ENCODE measurements around the gene GRIK4. TPM values are rescaled to one million over a fixed set of nuclear protein-coding genes. Genes with fewer than 3 reads are reported as not detected.

Gene GRIK4
- total and polyA plus RNA-seq, 2 donors (not counting 1 experiment from before 2014, with no cell fraction given) = 0.12 to 0.27 TPM

- Histone ChIP-seq H3K27me3 (replicated peaks in 1 of 4; ENCODE audit: control extremely low read depth in 1 of 4, control insufficient read depth in 3 of 4, insufficient read depth in 4 of 4, low read length in 3 of 4) (peaks cover 0 to 2% (median under 1%) of the 10 kb centered on the region in 4 experiments), H3K27ac (ENCODE audit: low read length in 2 of 2) (no peak overlapping the region), H3K9ac (ENCODE audit: low read length) (no peak overlapping the region), H3K4me1 (ENCODE audit: control insufficient read depth in 2 of 2, insufficient read depth in 2 of 2, low read length in 2 of 2) (no peaks in the 10 kb centered on the region), H3K79me2 (ENCODE audit: control insufficient read depth, insufficient read depth, low read length) (no peaks in the 10 kb centered on the region), H4K20me1 (ENCODE audit: control insufficient read depth, insufficient read depth, low read length, poor library complexity, severe bottlenecking) (no peaks in the 10 kb centered on the region), H2AFZ (ENCODE audit: insufficient read depth, low read depth, low read length, poor library complexity, severe bottlenecking) (no peak overlapping the region), H3K4me2 (replicated peaks; ENCODE audit: low read depth, low read length, poor library complexity, severe bottlenecking) (no peak overlapping the region), H3K36me3 (replicated peaks in 1 of 2; ENCODE audit: control extremely low read depth in 1 of 2, control insufficient read depth in 1 of 2, extremely low read depth in 1 of 2, insufficient read depth in 2 of 2, low read length in 1 of 2) (no peaks in the 10 kb centered on the region), H3K4me3 (ENCODE audit: control extremely low read depth in 1 of 5, extremely low read depth in 1 of 5, insufficient read depth in 1 of 5, low read depth in 2 of 5, low read length in 4 of 5) (no peak overlapping the region), H3K9me3 (ENCODE audit: control extremely low read depth in 1 of 3, control insufficient read depth in 2 of 3, insufficient read depth in 1 of 3, low read length in 2 of 3) (peaks cover 0 to 2% (median 0%) of the 10 kb centered on the region in 3 donors)
- WGBS (ENCODE audit: insufficient coverage) = 91% methylated on average over 9 of the region's 10 CpGs
- peaks cover 9% of the 10 kb centered on the region for H3K27me3 Mint-ChIP-seq
- no peak overlapping the region for H3K4me3 Mint-ChIP-seq
- H3K4me1 Mint-ChIP-seq = no peaks in the 10 kb centered on the region
- intact Hi-C loops (cut with micrococcal nuclease) = no loop called here
- ATAC-seq (ENCODE audit: low read depth) = no peak
- no peak for DNase-seq
- TF ChIP-seq, protein P1, sequence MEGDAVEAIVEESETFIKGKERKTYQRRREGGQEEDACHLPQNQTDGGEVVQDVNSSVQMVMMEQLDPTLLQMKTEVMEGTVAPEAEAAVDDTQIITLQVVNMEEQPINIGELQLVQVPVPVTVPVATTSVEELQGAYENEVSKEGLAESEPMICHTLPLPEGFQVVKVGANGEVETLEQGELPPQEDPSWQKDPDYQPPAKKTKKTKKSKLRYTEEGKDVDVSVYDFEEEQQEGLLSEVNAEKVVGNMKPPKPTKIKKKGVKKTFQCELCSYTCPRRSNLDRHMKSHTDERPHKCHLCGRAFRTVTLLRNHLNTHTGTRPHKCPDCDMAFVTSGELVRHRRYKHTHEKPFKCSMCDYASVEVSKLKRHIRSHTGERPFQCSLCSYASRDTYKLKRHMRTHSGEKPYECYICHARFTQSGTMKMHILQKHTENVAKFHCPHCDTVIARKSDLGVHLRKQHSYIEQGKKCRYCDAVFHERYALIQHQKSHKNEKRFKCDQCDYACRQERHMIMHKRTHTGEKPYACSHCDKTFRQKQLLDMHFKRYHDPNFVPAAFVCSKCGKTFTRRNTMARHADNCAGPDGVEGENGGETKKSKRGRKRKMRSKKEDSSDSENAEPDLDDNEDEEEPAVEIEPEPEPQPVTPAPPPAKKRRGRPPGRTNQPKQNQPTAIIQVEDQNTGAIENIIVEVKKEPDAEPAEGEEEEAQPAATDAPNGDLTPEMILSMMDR (IDR thresholded peaks at IDR 0.05) = no peak
- no peak for TF ChIP-seq EZH2 (IDR thresholded peaks at IDR 0.05; ENCODE audit: borderline replicate concordance, insufficient read depth, low read depth, low read length, poor library complexity, severe bottlenecking)
- ChIA-PET POLR2A (no interaction called here), CTCF (no interaction called here)
- H3K27ac Mint-ChIP-seq = no peak overlapping the region
- H3K9me3 Mint-ChIP-seq (ENCODE audit: insufficient read depth) = no peaks in the 10 kb centered on the region
These were observed 227.0 kb downstream of the GRIK4 start for GRCh38 chr11:120738516-120739046.

DNA sequence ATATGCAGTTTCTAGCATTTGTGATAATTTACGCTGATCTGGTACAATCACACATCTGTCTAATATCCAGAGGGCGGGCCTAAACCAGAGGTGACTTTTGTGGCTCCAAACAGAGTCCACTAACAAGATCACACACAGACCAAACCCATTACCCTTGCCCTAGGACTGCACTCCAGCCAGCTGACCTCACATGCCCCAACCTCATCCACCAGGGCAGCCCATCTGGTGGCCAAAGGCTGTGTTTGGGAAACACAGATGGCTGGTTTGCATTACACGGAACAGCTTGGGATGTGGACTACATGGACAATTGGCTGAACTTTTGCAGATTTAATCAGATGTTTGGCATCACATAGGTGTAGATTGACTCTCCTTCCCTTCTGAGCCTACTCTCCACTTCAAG, 228.2 kb downstream of the GRIK4 start:
- ChIA-PET CTCF (no interaction called here), POLR2A (no interaction called here)
- Mint-ChIP-seq H3K4me3 (no peak overlapping the region), H3K27ac (no peak overlapping the region), H3K27me3 (peaks cover 6% of the 10 kb centered on the region), H3K4me1 (no peaks in the 10 kb centered on the region), H3K9me3 (ENCODE audit: insufficient read depth) (no peaks in the 10 kb centered on the region)
- intact Hi-C loops (cut with micrococcal nuclease) = no loop called here
- H3K27me3 ChIP-seq (replicated peaks in 1 of 4; ENCODE audit: control extremely low read depth in 1 of 4, control insufficient read depth in 3 of 4, insufficient read depth in 4 of 4, low read length in 3 of 4) = peaks cover 0 to 2% (median under 1%) of the 10 kb centered on the region in 4 experiments
- no peak for TF ChIP-seq EZH2 (IDR thresholded peaks at IDR 0.05; ENCODE audit: borderline replicate concordance, insufficient read depth, low read depth, low read length, poor library complexity, severe bottlenecking)
- TF ChIP-seq, protein P1 (IDR thresholded peaks at IDR 0.05) = no peak
- no peaks in the 10 kb centered on the region for H3K4me1 ChIP-seq (ENCODE audit: control insufficient read depth in 2 of 2, insufficient read depth in 2 of 2, low read length in 2 of 2)
- H3K36me3 ChIP-seq (replicated peaks in 1 of 2; ENCODE audit: control extremely low read depth in 1 of 2, control insufficient read depth in 1 of 2, extremely low read depth in 1 of 2, insufficient read depth in 2 of 2, low read length in 1 of 2) = no peaks in the 10 kb centered on the region
- no peaks in the 10 kb centered on the region for H4K20me1 ChIP-seq (ENCODE audit: control insufficient read depth, insufficient read depth, low read length, poor library complexity, severe bottlenecking)
- H3K9ac ChIP-seq (ENCODE audit: low read length) = no peak overlapping the region
- ATAC-seq (ENCODE audit: low read depth) (no peak), DNase-seq (no peak)
- no peak overlapping the region for H2AFZ ChIP-seq (ENCODE audit: insufficient read depth, low read depth, low read length, poor library complexity, severe bottlenecking)
- H3K4me3 ChIP-seq (ENCODE audit: control extremely low read depth in 1 of 5, extremely low read depth in 1 of 5, insufficient read depth in 1 of 5, low read depth in 2 of 5, low read length in 4 of 5) = no peak overlapping the region
- H3K27ac ChIP-seq (ENCODE audit: low read length in 2 of 2) = no peak overlapping the region
- H3K9me3 ChIP-seq (ENCODE audit: control extremely low read depth in 1 of 3, control insufficient read depth in 2 of 3, insufficient read depth in 1 of 3, low read length in 2 of 3) = peaks cover 0 to 2% (median 0%) of the 10 kb centered on the region in 3 donors
- no peaks in the 10 kb centered on the region for H3K79me2 ChIP-seq (ENCODE audit: control insufficient read depth, insufficient read depth, low read length)
- H3K4me2 ChIP-seq (replicated peaks; ENCODE audit: low read depth, low read length, poor library complexity, severe bottlenecking) = no peak overlapping the region
- 50% methylated on average over 3 of the region's 3 CpGs for WGBS (ENCODE audit: insufficient coverage)
